K562 (cell line): ENCODE data around the gene ARHGEF16.

Experiments
- CTCF ChIP-seq, 3 experiments: IDR thresholded peaks in 2 of 3; conservative IDR thresholded peaks in 1 of 3; 2 replicates each; pipeline ENCODE4 v1.5.1; 2011 to 2012; ENCODE audit warnings: low read length in 3 of 3, mild to moderate bottlenecking in 3 of 3, control low read depth in 2 of 3, improper control_type of control experiment in 1 of 3, inconsistent platforms in 1 of 3, low read depth in 1 of 3, mixed read lengths in 1 of 3, moderate library complexity in 1 of 3; ENCODE audit not compliant: insufficient read depth in 2 of 3
- JUN ChIP-seq, 2 experiments: sonication (generic) in 1 of 2; formaldehyde crosslinking in 1 of 2; IDR thresholded peaks; 2 replicates each; pipeline versions ENCODE4 v1.6.1 to v1.8.0; 2012 to 2022; ENCODE audit warnings: borderline replicate concordance in 2 of 2, mild to moderate bottlenecking in 2 of 2, improper control_type of control experiment in 1 of 2, low read depth in 1 of 2, low read length in 1 of 2, missing genetic modification reagents in 1 of 2

GRCh38 chr1:3471356-3472087, 17.1 kb downstream of the ARHGEF16 start:
- TF ChIP-seq CTCF (IDR thresholded peaks at IDR 0.05 in 2 of 3, conservative IDR thresholded peaks at IDR 0.05 in 1 of 3; ENCODE audit: insufficient read depth in 2 of 3, low read depth in 1 of 3, low read length in 3 of 3) (peak; percentile 43 to 54 (median 50); a peak in 4 of 6 replicates), JUN (IDR thresholded peaks at IDR 0.05; ENCODE audit: borderline replicate concordance, low read depth, low read length) (no peak), JUN (CRISPR knock-in tag; IDR thresholded peaks at IDR 0.05; ENCODE audit: borderline replicate concordance) (no peak)
